SH-SY5Y (cell line): Measurements from ENCODE around the gene TYK2.

Source experiments
- GATA2 ChIP-seq: IDR thresholded peaks from 2 replicates; pipeline ENCODE4 v1.6.1; 2011; ENCODE audit warnings: mild to moderate bottlenecking, low read depth, low read length
- GATA3 ChIP-seq: IDR thresholded peaks from 2 replicates; pipeline ENCODE4 v1.6.1; 2011; ENCODE audit warnings: low read depth, mild to moderate bottlenecking, low read length, moderate library complexity

DNA sequence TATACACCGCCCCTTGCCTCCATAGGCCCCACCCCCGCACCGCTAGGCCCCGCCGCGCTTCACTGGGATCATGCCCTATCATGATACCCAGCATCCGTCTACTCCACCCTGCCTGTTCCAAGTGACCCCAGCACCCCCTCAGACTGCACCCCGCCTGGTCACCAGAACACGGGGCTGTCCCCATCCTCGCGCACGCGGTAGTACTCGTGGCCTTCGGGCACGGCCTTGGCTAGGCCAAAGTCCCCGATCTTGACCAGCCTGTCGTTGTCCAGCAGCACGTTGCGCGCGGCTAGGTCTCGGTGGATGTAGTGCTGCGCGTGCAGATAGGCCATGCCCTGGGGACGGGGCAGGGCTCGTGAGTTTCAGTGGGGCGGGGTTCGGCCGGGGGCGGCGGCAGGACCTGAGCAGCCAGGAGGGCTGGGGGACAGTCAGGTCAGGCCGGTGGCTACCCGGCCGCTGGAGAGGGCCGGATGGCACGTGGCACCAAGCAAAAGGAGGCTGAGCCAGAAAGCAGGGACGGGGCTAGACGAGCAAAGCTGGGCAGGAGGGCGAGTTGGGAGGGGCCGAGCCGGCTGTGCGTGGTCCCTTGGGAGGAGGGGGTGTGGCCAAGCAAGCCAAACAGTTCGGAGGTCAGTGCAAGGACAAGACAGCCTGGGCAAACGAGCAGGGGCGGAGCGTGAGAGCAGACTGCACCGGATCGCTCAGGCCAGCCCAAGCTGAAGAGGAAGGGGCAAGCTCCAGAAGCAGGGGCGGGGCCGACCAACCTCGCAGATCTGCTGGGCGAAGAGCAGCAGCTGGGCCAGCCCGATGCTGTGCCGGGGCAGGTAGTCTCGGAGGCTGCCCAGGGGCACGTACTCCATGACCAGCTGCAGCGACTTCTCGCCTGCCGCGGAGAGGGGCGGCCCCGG is 27.4 kb downstream of the TYK2 start:
- TF ChIP-seq GATA2 = no peak
- TF ChIP-seq GATA3 = no peak
